PC-9 (cell line): ENCODE results near the gene SECTM1.

Experiments
- EZH2 ChIP-seq: fragments of 200-600 bp; sonication (generic); IDR thresholded peaks from 2 replicates; pipeline ENCODE4 v1.8.0; 2017; ENCODE audit warnings: antibody characterized with exemption, low read depth
- TF ChIP-seq, protein P1 (sequence below): fragments of 200-600 bp; sonication (generic); conservative IDR thresholded peaks from 2 replicates; pipeline ENCODE4 v1.6.1; 2017; ENCODE audit warnings: mixed run types, antibody characterized with exemption, mild to moderate bottlenecking, moderate library complexity

GRCh38 chr17:82291582-82292250, 41.9 kb downstream of the SECTM1 start:
- TF ChIP-seq, protein P1, sequence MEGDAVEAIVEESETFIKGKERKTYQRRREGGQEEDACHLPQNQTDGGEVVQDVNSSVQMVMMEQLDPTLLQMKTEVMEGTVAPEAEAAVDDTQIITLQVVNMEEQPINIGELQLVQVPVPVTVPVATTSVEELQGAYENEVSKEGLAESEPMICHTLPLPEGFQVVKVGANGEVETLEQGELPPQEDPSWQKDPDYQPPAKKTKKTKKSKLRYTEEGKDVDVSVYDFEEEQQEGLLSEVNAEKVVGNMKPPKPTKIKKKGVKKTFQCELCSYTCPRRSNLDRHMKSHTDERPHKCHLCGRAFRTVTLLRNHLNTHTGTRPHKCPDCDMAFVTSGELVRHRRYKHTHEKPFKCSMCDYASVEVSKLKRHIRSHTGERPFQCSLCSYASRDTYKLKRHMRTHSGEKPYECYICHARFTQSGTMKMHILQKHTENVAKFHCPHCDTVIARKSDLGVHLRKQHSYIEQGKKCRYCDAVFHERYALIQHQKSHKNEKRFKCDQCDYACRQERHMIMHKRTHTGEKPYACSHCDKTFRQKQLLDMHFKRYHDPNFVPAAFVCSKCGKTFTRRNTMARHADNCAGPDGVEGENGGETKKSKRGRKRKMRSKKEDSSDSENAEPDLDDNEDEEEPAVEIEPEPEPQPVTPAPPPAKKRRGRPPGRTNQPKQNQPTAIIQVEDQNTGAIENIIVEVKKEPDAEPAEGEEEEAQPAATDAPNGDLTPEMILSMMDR: no peak
- no peak for TF ChIP-seq EZH2
